ENCODE data around the gene NPC1.

NPC1 gene

DNA sequence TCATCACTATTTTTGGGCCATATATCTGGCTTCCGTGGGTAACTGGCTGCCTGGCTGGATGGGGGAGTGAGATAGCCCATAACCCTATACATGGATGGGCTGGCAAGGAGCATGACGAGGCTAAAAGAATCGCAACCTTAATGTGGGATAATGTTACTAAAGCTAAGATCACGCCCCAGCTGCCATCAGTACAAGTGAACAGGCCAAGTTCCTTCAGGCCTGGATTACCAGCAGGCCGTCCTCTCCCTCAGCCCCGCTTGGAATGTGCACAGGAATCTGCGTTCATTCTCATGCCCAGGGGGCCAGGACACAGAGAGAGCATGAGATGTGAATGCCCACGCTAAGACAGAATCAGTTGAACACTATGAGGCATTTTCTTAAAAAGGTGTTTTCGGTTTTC lies 48.3 kb downstream of the NPC1 start:
- H3K27me3 Mint-ChIP-seq (ENCODE audit: low read depth), result no peaks in the 10 kb centered on the region
- H3K9me3 Mint-ChIP-seq, result no peaks in the 10 kb centered on the region
- H3K36me3 Mint-ChIP-seq (ENCODE audit: low read depth), result peaks cover 62% of the 10 kb centered on the region
- H3K4me1 Mint-ChIP-seq (ENCODE audit: low read depth), result peaks cover 38% of the 10 kb centered on the region
- no peak overlapping the region for H3K27ac Mint-ChIP-seq
- H3K4me3 Mint-ChIP-seq, result no peak overlapping the region

DNA sequence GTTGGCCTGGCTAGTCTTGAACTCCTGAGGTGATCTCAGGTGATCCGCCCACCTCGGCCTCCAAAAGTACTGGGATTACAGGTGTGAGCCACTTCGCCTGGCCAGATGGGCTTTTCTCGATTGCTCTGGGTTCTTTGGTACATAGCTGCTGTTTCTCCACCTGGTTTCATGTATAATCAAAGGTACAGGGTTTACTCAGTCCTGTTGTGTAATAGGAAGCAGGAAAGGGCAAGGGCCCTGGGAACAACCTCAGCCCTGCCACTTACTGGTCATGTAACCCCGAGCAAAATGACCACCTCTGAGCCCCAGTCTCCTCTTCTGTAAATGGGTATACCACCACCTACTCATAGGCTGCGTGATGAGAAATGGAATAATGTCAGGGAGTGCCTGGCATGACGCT lies 49.0 kb downstream of the NPC1 start:
- Mint-ChIP-seq H3K36me3 (ENCODE audit: low read depth) (peaks cover 63% of the 10 kb centered on the region), H3K27ac (no peak overlapping the region)

DNA sequence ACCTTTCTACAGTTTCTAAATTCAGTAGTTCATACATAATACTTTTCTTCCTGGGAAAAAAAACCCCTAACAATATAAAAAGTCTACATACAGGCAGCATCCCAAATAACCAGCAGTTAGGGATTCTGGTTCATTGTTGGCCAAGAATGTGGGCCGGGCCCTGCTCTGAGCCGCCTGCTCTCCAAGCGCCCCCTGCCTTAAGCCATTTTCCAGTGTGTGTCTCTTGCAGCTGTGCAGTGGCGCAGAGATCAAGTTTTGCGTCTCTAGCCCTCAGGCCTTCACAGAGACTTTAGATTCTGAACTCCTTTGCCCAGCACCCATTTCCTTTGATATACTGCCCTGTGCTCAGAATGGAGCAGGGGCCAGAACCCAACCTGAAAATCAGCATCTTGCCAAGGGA lies 50.1 kb downstream of the NPC1 start:
- Mint-ChIP-seq H3K4me3 (no peak overlapping the region), H3K27ac (no peak overlapping the region), H3K9me3 (no peaks in the 10 kb centered on the region), H3K4me1 (ENCODE audit: low read depth) (peaks cover 25% of the 10 kb centered on the region), H3K36me3 (ENCODE audit: low read depth) (peaks cover 69% of the 10 kb centered on the region), H3K27me3 (ENCODE audit: low read depth) (no peaks in the 10 kb centered on the region)

More for the DNA sequence above, 49.0 kb downstream of the NPC1 start:
- H3K4me1 Mint-ChIP-seq (ENCODE audit: low read depth), result peaks cover 34% of the 10 kb centered on the region
- no peak overlapping the region for H3K4me3 Mint-ChIP-seq
- no peaks in the 10 kb centered on the region for H3K9me3 Mint-ChIP-seq
- H3K27me3 Mint-ChIP-seq (ENCODE audit: low read depth), result no peaks in the 10 kb centered on the region

DNA sequence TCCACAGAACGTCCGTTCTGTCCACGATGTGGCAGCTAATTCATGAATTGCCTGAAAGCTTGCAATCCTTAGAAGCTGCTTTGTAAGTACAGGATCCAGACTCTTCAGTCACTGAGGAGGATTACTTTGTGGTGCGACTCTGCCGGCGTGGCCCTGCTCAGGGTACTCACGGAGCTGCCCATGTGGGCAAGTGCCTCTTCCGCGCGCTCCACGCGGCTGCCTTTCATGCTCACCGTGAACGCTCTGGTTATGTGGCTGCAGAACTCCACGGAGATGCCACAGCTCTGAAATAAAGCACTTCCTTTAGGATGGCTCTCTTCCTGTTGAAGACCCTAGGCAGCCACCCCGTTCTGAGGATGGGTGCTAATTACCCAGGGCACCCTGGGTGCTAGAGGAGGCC lies 52.0 kb downstream of the NPC1 start:
- H3K4me1 Mint-ChIP-seq (ENCODE audit: low read depth), result peaks cover 10% of the 10 kb centered on the region
- H3K9me3 Mint-ChIP-seq, result no peaks in the 10 kb centered on the region
- no peak overlapping the region for H3K27ac Mint-ChIP-seq
- peaks cover 69% of the 10 kb centered on the region for H3K36me3 Mint-ChIP-seq (ENCODE audit: low read depth)
- no peaks in the 10 kb centered on the region for H3K27me3 Mint-ChIP-seq (ENCODE audit: low read depth)
- H3K4me3 Mint-ChIP-seq, result no peak overlapping the region

DNA sequence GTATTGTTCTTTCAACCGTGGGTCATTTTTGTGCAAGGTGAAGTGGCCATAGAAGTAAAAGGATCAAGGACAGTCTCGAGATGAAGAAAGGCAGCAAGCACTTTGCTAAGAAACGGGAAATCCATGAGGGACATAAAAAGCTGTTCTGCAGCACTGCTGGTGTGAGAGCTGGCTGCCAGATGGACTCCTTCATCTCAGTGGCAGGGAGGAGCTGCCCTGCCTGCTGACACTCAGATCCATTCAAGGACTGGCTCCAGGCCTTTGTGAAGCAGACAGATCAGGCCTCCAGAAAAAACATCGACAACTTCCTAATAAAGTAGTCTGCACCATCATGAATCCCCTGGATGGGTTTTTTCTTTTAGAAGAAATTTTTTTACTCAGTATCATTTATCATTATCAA lies 53.5 kb downstream of the NPC1 start:
- peaks cover 4% of the 10 kb centered on the region for H3K4me1 Mint-ChIP-seq (ENCODE audit: low read depth)
- H3K36me3 Mint-ChIP-seq (ENCODE audit: low read depth), result peaks cover 68% of the 10 kb centered on the region
- H3K4me3 Mint-ChIP-seq, result no peak overlapping the region
- H3K27me3 Mint-ChIP-seq (ENCODE audit: low read depth), result no peaks in the 10 kb centered on the region
- no peaks in the 10 kb centered on the region for H3K9me3 Mint-ChIP-seq
- H3K27ac Mint-ChIP-seq, result no peak overlapping the region

DNA sequence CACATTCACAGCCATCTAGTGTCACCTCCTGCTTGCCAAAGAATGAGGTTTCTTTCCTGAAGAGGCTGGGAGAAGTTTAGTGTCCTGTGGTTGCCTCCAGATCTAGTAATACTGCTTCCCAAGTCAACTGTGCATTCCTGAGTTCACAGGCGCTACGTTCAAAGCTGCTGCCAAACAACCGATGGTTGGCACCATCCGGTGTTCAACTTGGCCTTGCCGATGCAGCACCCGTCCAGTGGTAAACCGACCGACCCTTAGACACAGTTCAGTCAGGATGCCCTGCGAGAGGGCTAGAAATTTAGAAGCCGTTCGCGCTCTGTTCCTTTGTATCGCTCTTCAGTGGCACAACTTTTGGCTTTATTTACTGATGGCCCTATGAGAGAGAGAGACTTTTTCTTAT lies 54.4 kb downstream of the NPC1 start:
- Mint-ChIP-seq H3K36me3 (ENCODE audit: low read depth) (peaks cover 62% of the 10 kb centered on the region), H3K27ac (no peak overlapping the region), H3K4me3 (no peak overlapping the region), H3K9me3 (no peaks in the 10 kb centered on the region), H3K27me3 (ENCODE audit: low read depth) (no peaks in the 10 kb centered on the region), H3K4me1 (ENCODE audit: low read depth) (peaks cover 4% of the 10 kb centered on the region)

DNA sequence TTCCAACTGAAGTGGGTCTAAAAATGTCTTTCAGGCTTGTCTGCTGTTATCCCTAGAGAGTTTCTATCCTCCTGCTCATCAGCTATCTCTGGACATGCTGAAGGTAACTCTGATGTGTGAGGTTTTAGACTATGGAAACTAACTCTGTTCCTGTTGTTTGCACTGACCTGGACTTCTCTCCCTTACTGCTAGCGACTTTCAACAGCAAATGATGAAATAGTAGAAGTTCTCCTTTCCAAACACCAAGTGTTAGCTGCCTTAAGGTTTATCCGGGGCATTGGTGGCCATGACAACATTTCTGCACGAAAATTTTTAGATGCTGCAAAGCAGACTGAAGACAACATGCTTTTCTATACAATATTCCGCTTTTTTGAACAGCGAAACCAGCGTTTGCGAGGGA lies 56.1 kb downstream of the NPC1 start:
- Mint-ChIP-seq H3K36me3 (ENCODE audit: low read depth) (peaks cover 62% of the 10 kb centered on the region), H3K4me3 (no peak overlapping the region), H3K27ac (no peak overlapping the region), H3K9me3 (no peaks in the 10 kb centered on the region), H3K4me1 (ENCODE audit: low read depth) (peaks cover 4% of the 10 kb centered on the region), H3K27me3 (ENCODE audit: low read depth) (no peaks in the 10 kb centered on the region)

DNA sequence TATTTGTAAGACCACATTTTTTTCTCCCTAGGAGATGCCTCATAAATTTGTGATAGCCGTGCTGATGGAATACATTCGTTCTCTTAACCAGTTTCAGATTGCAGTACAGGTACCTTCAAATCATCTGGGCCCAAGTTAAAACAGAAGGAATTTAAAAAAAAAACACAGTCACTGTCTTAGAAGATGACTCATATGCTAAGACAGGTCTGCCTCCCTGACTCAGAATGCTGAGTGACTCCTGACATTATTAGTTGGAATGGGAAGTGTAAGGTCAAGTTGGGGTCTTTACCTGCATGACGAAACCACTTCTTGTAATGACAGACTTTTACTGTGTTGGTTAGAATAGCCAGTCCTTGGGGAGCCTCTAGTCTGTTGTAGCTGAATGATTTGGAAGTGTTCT lies 56.7 kb downstream of the NPC1 start:
- Mint-ChIP-seq H3K36me3 (ENCODE audit: low read depth) (peaks cover 61% of the 10 kb centered on the region), H3K4me3 (no peak overlapping the region), H3K9me3 (no peaks in the 10 kb centered on the region), H3K27me3 (ENCODE audit: low read depth) (no peaks in the 10 kb centered on the region), H3K4me1 (ENCODE audit: low read depth) (peaks cover 4% of the 10 kb centered on the region), H3K27ac (peak overlapping the region; percentile 0)

DNA sequence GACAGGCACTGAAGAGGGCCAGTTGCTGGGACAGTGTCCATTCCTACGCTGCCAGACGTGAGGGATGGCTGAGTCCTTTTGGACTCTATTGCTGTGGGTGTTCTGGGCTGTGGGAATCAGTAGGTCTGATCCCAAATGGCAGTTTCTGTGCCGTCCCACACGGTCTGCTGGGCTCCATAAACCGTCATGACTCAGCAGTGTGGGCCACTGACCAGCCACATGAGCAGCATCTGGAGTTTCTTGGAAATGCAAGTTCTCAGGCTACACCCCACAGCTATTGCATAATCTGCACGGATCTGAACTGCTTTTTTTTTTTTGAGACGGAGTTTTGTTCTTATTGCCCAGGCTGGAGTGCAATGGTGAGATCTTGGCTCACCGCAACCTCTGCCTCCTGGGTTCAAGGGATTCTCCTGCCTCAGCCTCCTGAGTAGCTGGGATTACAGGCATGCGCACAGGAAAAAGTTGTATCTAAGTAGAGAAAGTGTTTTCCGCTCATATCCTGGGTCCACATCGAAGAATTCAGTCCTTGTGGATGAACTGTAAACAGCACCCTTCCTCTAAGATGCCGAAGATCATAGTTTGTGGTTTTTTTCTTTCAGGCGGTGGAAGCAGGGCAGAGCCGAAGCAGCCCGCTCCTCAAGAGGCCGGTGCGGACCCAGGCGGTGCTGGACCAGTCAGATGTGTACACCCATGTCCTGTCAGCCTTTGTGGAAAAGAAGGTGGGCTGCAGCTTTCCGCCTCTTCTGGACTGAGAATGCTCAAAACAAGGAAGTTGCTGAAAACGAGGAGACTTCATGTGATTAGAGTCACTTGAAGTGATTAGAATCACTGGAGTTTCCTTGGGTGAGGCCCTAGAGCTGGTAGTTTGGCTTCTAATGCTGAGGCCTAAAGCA lies 57.5 kb downstream of the NPC1 start:
- H3K4me1 Mint-ChIP-seq (ENCODE audit: low read depth), result peaks cover 5% of the 10 kb centered on the region
- peaks cover 64% of the 10 kb centered on the region for H3K36me3 Mint-ChIP-seq (ENCODE audit: low read depth)
- H3K4me3 Mint-ChIP-seq, result no peak overlapping the region
- no peak overlapping the region for H3K27ac Mint-ChIP-seq
- no peaks in the 10 kb centered on the region for H3K9me3 Mint-ChIP-seq
- no peaks in the 10 kb centered on the region for H3K27me3 Mint-ChIP-seq (ENCODE audit: low read depth)

DNA sequence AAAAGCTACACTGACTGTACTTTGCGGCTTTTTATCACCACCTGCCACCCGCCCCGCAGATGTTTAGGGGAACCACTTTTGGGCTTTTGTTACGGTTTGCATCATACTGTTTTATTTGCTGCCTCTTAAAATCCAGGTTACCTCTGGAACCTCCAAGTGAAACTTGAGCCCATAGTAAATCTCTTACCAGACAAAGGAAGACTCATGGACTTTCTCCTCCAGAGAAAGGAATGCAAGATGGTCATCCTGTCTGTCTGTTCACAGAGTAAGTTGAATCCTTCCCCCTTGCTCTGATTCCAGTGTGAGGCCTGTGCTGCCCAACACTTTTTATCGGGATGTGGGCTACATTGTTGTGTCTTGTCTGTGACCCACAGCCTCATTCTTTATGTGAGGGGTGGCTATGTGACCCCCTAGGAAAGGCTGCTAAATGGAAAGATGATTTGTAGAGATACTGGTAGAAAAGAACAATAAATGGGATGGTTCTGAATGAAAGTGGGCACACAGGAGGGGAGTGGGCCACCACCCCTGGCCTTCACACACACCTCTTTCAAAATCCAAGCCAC lies 59.7 kb downstream of the NPC1 start:
- H3K27ac Mint-ChIP-seq, result no peak overlapping the region
- H3K4me1 Mint-ChIP-seq (ENCODE audit: low read depth), result peaks cover 9% of the 10 kb centered on the region
- H3K9me3 Mint-ChIP-seq, result no peaks in the 10 kb centered on the region
- H3K4me3 Mint-ChIP-seq, result no peak overlapping the region
- no peaks in the 10 kb centered on the region for H3K27me3 Mint-ChIP-seq (ENCODE audit: low read depth)
- peaks cover 67% of the 10 kb centered on the region for H3K36me3 Mint-ChIP-seq (ENCODE audit: low read depth)

DNA sequence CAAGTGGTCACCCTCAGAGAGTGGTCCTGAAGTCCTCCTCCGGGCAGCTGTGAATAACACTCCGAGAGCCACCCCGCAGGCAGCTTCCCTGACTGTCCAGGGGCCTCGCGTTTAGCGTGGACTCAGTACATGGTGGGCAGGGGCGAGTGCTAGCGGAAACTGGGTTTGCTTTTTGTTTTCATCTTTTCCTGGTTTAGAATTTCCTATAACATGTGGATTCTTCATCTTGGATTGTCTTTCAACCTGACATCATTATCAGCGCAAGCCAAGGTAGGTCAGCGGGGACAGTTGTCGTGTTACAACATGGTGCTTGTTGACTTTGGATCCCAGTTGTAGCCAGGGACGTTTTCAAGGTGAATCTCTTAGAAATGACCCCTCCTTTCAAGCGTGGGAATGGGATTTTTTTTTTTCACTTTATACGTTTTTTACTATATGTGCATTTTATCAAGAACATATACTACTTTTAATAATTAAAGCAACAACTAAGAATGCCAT lies 62.0 kb downstream of the NPC1 start:
- peaks cover 7% of the 10 kb centered on the region for H3K4me1 Mint-ChIP-seq (ENCODE audit: low read depth)

DNA sequence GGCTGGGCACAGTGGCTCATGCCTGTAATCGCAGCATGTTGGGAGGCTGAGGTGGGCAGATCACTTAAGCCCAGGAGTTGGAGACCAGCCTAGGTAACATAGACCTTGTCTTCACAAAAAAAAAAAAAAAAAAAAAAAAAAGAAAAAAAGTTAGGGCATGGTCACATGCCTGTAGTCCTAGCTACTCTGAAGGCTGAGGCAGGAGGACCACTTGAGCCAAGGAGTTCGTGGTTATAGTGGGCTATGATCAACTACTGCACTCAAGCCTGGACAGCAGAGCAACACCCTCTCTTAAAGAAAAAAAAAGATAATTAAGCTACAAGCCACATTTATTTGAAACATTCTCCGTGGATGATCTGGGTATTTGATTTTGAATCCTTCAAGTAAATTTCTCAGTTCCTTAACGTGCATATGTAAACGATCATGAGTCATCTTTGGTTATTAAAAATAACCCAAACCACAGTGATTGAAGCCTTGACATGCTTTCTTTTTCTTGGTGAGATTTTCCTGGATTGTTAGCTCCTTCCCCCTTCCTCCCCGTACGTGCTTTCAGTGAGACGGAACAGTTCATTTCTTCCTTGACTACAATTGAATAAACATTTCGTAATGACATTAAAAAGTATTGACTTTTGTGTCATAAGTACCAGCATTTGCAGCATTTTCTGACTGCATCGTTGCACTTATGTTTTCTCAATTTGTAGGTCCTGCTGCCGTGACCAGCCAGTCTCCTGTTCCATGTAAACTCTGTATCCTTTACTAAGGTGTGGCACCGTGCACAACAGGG lies 62.7 kb downstream of the NPC1 start:
- Mint-ChIP-seq H3K9me3 (no peaks in the 10 kb centered on the region), H3K4me1 (ENCODE audit: low read depth) (peaks cover 7% of the 10 kb centered on the region), H3K36me3 (ENCODE audit: low read depth) (peaks cover 65% of the 10 kb centered on the region), H3K4me3 (no peak overlapping the region), H3K27me3 (ENCODE audit: low read depth) (no peaks in the 10 kb centered on the region), H3K27ac (no peak overlapping the region)

More for the DNA sequence above, 62.0 kb downstream of the NPC1 start:
- H3K4me3 Mint-ChIP-seq, result no peak overlapping the region
- H3K9me3 Mint-ChIP-seq, result no peaks in the 10 kb centered on the region
- H3K27me3 Mint-ChIP-seq (ENCODE audit: low read depth), result no peaks in the 10 kb centered on the region
- no peak overlapping the region for H3K27ac Mint-ChIP-seq
- H3K36me3 Mint-ChIP-seq (ENCODE audit: low read depth), result peaks cover 68% of the 10 kb centered on the region

DNA sequence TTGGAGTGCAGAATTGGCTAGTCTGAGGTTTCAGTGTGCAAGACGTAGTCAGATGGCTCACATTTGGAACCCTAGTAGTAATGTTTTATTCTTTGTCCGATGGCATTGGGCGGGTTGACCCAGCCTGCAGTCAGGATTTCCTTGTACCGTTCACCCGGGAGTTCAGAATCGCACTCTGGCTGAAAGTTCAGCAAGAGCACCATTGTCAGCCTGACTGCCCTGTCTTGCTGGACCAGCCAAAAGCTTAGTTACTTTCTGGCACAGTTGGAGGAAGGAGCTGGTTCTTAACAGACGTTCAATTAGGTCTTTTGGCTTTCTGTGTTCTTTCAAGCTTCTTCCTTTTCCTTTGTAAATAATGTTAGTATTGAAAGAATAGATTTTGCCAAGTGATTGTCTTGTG lies 64.4 kb downstream of the NPC1 start:
- Mint-ChIP-seq H3K4me3 (no peak overlapping the region), H3K27me3 (ENCODE audit: low read depth) (no peaks in the 10 kb centered on the region), H3K27ac (no peak overlapping the region), H3K36me3 (ENCODE audit: low read depth) (peaks cover 69% of the 10 kb centered on the region), H3K9me3 (no peaks in the 10 kb centered on the region), H3K4me1 (ENCODE audit: low read depth) (peaks cover 7% of the 10 kb centered on the region)

DNA sequence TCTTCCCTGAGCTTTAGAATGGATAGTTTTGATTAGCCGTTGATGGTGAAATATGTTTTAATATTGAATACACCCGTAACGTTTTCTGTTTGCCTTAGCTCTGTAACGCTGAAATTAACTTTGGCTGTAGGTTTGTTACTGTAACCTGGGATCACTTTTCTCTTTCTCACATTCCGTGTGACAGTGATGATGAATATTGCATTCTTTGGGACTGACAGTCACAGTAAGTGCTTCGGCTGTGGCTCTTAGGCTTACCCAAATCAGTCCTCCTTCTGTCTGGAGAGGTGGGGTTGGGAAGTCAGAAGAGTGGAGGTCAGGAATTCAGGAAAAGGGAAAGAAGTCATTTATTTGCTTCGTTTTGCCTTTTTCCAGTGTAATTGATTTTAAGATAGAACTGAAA lies 65.0 kb downstream of the NPC1 start:
- Mint-ChIP-seq H3K27ac (no peak overlapping the region), H3K9me3 (no peaks in the 10 kb centered on the region), H3K27me3 (ENCODE audit: low read depth) (no peaks in the 10 kb centered on the region), H3K4me3 (no peak overlapping the region), H3K4me1 (ENCODE audit: low read depth) (peaks cover 7% of the 10 kb centered on the region), H3K36me3 (ENCODE audit: low read depth) (peaks cover 64% of the 10 kb centered on the region)

All from T-helper 1 cell treated with Interleukin-12 subunit alpha and Interleukin-12 subunit beta and Interleukin-4 antibody, amounts not matched to agents 30 μg/mL and 1 μg/mL, for 36 hours (primary cell).